Nephron (organoid): ENCODE data around the gene SRL.
A peak's percentile ranks its signal among the peaks of the same experiment; 100 is the strongest.
"Not testable (repeated sequence)": the region's sequence is repeated elsewhere in the genome, so short reads cannot be mapped to it uniquely, and the experiment has no call there.

Experiments
- H3K27ac Mint-ChIP-seq, 3 experiments: 2 replicates each; pipeline ENCODE4 v1.8.0; 2020; ENCODE audit warnings: mixed read lengths in 3 of 3, mild to moderate bottlenecking in 2 of 3, moderate library complexity in 1 of 3
- H3K27me3 Mint-ChIP-seq: 2 replicates; pipeline ENCODE4 v1.8.0; 2021; ENCODE audit warnings: low read depth, mild to moderate bottlenecking, moderate library complexity, mixed read lengths
- H3K36me3 Mint-ChIP-seq: 2 replicates; pipeline ENCODE4 v1.8.0; 2020; ENCODE audit warnings: low read depth, mixed read lengths
- H3K4me1 Mint-ChIP-seq: 2 replicates; pipeline ENCODE4 v1.8.0; 2020; ENCODE audit warnings: mixed read lengths
- H3K4me3 Mint-ChIP-seq, 3 experiments: 2 replicates each; pipeline ENCODE4 v1.8.0; 2020; ENCODE audit warnings: mild to moderate bottlenecking in 3 of 3, mixed read lengths in 3 of 3, moderate library complexity in 2 of 3
- H3K9me3 Mint-ChIP-seq: 2 replicates; pipeline ENCODE4 v1.8.0; 2020; ENCODE audit warnings: mixed read lengths
- CTCF ChIP-seq, 3 experiments: fragments of 200-600 bp; sonication (generic); IDR thresholded peaks; one replicate each; pipeline ENCODE4 v1.5.0; 2021; ENCODE audit warnings: antibody characterized with exemption in 3 of 3; ENCODE audit not compliant: unreplicated experiment in 3 of 3

SRL gene

GRCh38 chr16:4212934-4213296, 29.0 kb downstream of the SRL start:
- Mint-ChIP-seq H3K27me3 (no peaks in the 10 kb centered on the region), H3K27ac (peak overlapping the region in 2 of 3 experiments; percentile 76 to 82), H3K4me1 (peaks cover 59% of the 10 kb centered on the region), H3K36me3 (no peaks in the 10 kb centered on the region), H3K4me3 (no peak overlapping the region), H3K9me3 (no peaks in the 10 kb centered on the region)
- TF ChIP-seq CTCF (IDR thresholded peaks at IDR 0.05; ENCODE audit: unreplicated experiment in 3 of 3) = no peak

GRCh38 chr16:4212211-4212933, 29.5 kb downstream of the SRL start:
- peak overlapping the region in 1 of 3 experiments; percentile 82 for H3K27ac Mint-ChIP-seq
- peaks cover 56% of the 10 kb centered on the region for H3K4me1 Mint-ChIP-seq
- TF ChIP-seq CTCF (IDR thresholded peaks at IDR 0.05; ENCODE audit: unreplicated experiment in 3 of 3) = no peak
- no peaks in the 10 kb centered on the region for H3K9me3 Mint-ChIP-seq
- H3K4me3 Mint-ChIP-seq = no peak overlapping the region
- no peaks in the 10 kb centered on the region for H3K27me3 Mint-ChIP-seq
- no peaks in the 10 kb centered on the region for H3K36me3 Mint-ChIP-seq

GRCh38 chr16:4211445-4212210, 30.3 kb downstream of the SRL start:
- not testable (repeated sequence) for H3K27me3 Mint-ChIP-seq, H3K9me3 Mint-ChIP-seq, H3K36me3 Mint-ChIP-seq, H3K4me3 Mint-ChIP-seq, H3K27ac Mint-ChIP-seq
- peaks cover 49% of the 10 kb centered on the region for H3K4me1 Mint-ChIP-seq

- TF ChIP-seq CTCF (IDR thresholded peaks at IDR 0.05; ENCODE audit: unreplicated experiment in 3 of 3) = no peak
- H3K27ac Mint-ChIP-seq = peak overlapping the region; percentile 3 to 43 (median 39)
- peaks cover 47% of the 10 kb centered on the region for H3K4me1 Mint-ChIP-seq
- no peaks in the 10 kb centered on the region for H3K9me3 Mint-ChIP-seq
- peaks cover 1% of the 10 kb centered on the region for H3K27me3 Mint-ChIP-seq
- no peaks in the 10 kb centered on the region for H3K36me3 Mint-ChIP-seq
- H3K4me3 Mint-ChIP-seq = no peak overlapping the region
Measured at GRCh38 chr16:4209666-4210065, 32.2 kb downstream of the SRL start.

- Mint-ChIP-seq H3K27ac (peak overlapping the region; percentile 70 to 75 (median 73)), H3K4me1 (peaks cover 44% of the 10 kb centered on the region), H3K27me3 (peaks cover 4% of the 10 kb centered on the region), H3K36me3 (no peaks in the 10 kb centered on the region), H3K9me3 (no peaks in the 10 kb centered on the region), H3K4me3 (peak overlapping the region in 1 of 3 experiments; percentile 23)
- TF ChIP-seq CTCF (IDR thresholded peaks at IDR 0.05; ENCODE audit: unreplicated experiment in 3 of 3) = no peak
Measured at GRCh38 chr16:4208341-4208751, 33.5 kb downstream of the SRL start.

GRCh38 chr16:4207683-4208340, 34.1 kb downstream of the SRL start:
- peaks cover 39% of the 10 kb centered on the region for H3K4me1 Mint-ChIP-seq
- H3K27ac Mint-ChIP-seq = peak overlapping the region; percentile 70 to 75 (median 73)
- H3K36me3 Mint-ChIP-seq = no peaks in the 10 kb centered on the region
- H3K9me3 Mint-ChIP-seq = no peaks in the 10 kb centered on the region
- H3K27me3 Mint-ChIP-seq = peaks cover 4% of the 10 kb centered on the region
- no peak overlapping the region for H3K4me3 Mint-ChIP-seq
- TF ChIP-seq CTCF (IDR thresholded peaks at IDR 0.05; ENCODE audit: unreplicated experiment in 3 of 3) = no peak
